H9 (cell line): Measurements from ENCODE around the gene BCL6. TPM values are rescaled to one million over a fixed set of nuclear protein-coding genes. Genes with fewer than 3 reads are reported as not detected.

ENCODE experiments used
- DNase-seq: peaks from one replicate; pipeline ENCODE4 v3.0.0-alpha.2; 2017
- H2AFZ ChIP-seq: one replicate; pipeline ENCODE4 v1.6.1; 2013; ENCODE audit warnings: mild to moderate bottlenecking, low read length, control low read depth, moderate library complexity
- H2AK5ac ChIP-seq: 2 replicates; pipeline ENCODE4 v1.6.1; 2013; ENCODE audit warnings: low read length, control low read depth, mixed read lengths; ENCODE audit not compliant: insufficient read length
- H2BK120ac ChIP-seq: one replicate; pipeline ENCODE4 v1.6.1; 2013; ENCODE audit warnings: low read depth, mild to moderate bottlenecking, low read length, control low read depth, inconsistent platforms; ENCODE audit not compliant: poor library complexity, severe bottlenecking
- H2BK12ac ChIP-seq: 2 replicates; pipeline ENCODE4 v1.6.1; 2013; ENCODE audit warnings: low read length, control low read depth, mixed read lengths, low read depth; ENCODE audit not compliant: insufficient read length
- H2BK15ac ChIP-seq: 2 replicates; pipeline ENCODE4 v1.6.1; 2013; ENCODE audit warnings: low read depth, low read length, control low read depth
- H2BK20ac ChIP-seq: one replicate; pipeline ENCODE4 v1.6.1; 2013; ENCODE audit warnings: low read depth, mild to moderate bottlenecking, low read length, control low read depth, inconsistent platforms; ENCODE audit not compliant: poor library complexity, severe bottlenecking
- H2BK5ac ChIP-seq: 2 replicates; pipeline ENCODE4 v1.6.1; 2013; ENCODE audit warnings: low read length, control low read depth, mixed read lengths; ENCODE audit not compliant: insufficient read length
- H3K14ac ChIP-seq: 2 replicates; pipeline ENCODE4 v1.6.1; 2013; ENCODE audit warnings: low read length, control low read depth; ENCODE audit not compliant: insufficient read depth
- H3K18ac ChIP-seq: 2 replicates; pipeline ENCODE4 v1.6.1; 2013; ENCODE audit warnings: low read depth, mild to moderate bottlenecking, mixed read lengths, low read length, control low read depth; ENCODE audit not compliant: insufficient read length
- H3K23ac ChIP-seq: 2 replicates; pipeline ENCODE4 v1.6.1; 2013; ENCODE audit warnings: low read length, control low read depth, mixed read lengths, low read depth; ENCODE audit not compliant: insufficient read length
- H3K23me2 ChIP-seq: 2 replicates; pipeline ENCODE4 v1.6.1; 2013; ENCODE audit warnings: low read depth, mild to moderate bottlenecking, mixed read lengths, low read length, control low read depth; ENCODE audit not compliant: insufficient read length, poor library complexity, severe bottlenecking
- H3K27ac ChIP-seq: 2 replicates; pipeline ENCODE4 v1.5.1; 2013; ENCODE audit warnings: low read length, control low read depth, mixed read lengths, low read depth; ENCODE audit not compliant: insufficient read length
- H3K27me3 ChIP-seq: 2 replicates; pipeline ENCODE4 v1.6.1; 2013; ENCODE audit warnings: low read length, control low read depth, inconsistent platforms; ENCODE audit not compliant: insufficient read depth
- H3K4ac ChIP-seq: 2 replicates; pipeline ENCODE4 v1.6.1; 2013; ENCODE audit warnings: low read depth, mild to moderate bottlenecking, control low read depth, inconsistent platforms, low read length, moderate library complexity
- H3K4me1 ChIP-seq: 2 replicates; pipeline ENCODE4 v1.6.1; 2013; ENCODE audit warnings: low read length, control low read depth, inconsistent platforms; ENCODE audit not compliant: insufficient read depth
- H3K4me2 ChIP-seq: 2 replicates; pipeline ENCODE4 v1.6.1; 2013; ENCODE audit warnings: low read length, control low read depth, mixed read lengths; ENCODE audit not compliant: insufficient read length, insufficient read depth
- H3K56ac ChIP-seq: 2 replicates; pipeline ENCODE4 v1.6.1; 2013; ENCODE audit warnings: low read depth, mild to moderate bottlenecking, mixed read lengths, low read length, control low read depth; ENCODE audit not compliant: insufficient read length
- H3K79me1 ChIP-seq: 2 replicates; pipeline ENCODE4 v1.6.1; 2013; ENCODE audit warnings: low read depth, mild to moderate bottlenecking, moderate library complexity, low read length, control low read depth, inconsistent platforms; ENCODE audit not compliant: insufficient read depth, poor library complexity, severe bottlenecking
- H3K79me2 ChIP-seq: 2 replicates; pipeline ENCODE4 v1.6.1; 2013; ENCODE audit warnings: low read length, control low read depth, inconsistent platforms; ENCODE audit not compliant: insufficient read depth
- H3K9ac ChIP-seq: 2 replicates; pipeline ENCODE4 v1.6.1; 2013; ENCODE audit warnings: low read length, control low read depth, mixed read lengths; ENCODE audit not compliant: insufficient read length; ENCODE audit errors: extremely low read depth
- H3K9me3 ChIP-seq: one replicate; pipeline ENCODE4 v1.6.1; 2013; ENCODE audit warnings: low read depth, low read length, inconsistent platforms; ENCODE audit not compliant: control insufficient read depth
- H3T11ph ChIP-seq: one replicate; pipeline ENCODE4 v1.6.1; 2013; ENCODE audit warnings: mild to moderate bottlenecking, low read length, control low read depth, inconsistent platforms
- H4K20me1 ChIP-seq: one replicate; pipeline ENCODE4 v1.6.1; 2013; ENCODE audit not compliant: control insufficient read depth, insufficient read length, insufficient read depth
- H4K5ac ChIP-seq: 2 replicates; pipeline ENCODE4 v1.6.1; 2013; ENCODE audit warnings: low read depth, mild to moderate bottlenecking, mixed read lengths, low read length, control low read depth; ENCODE audit not compliant: insufficient read length
- H4K8ac ChIP-seq: replicated peaks from 2 replicates; pipeline ENCODE4 v1.6.1; 2013; ENCODE audit warnings: low read length, control low read depth, mixed read lengths, low read depth; ENCODE audit not compliant: insufficient read length
- H4K91ac ChIP-seq: 2 replicates; pipeline ENCODE4 v1.6.1; 2013; ENCODE audit warnings: low read depth, mild to moderate bottlenecking, moderate library complexity, mixed read lengths, low read length, control low read depth; ENCODE audit not compliant: insufficient read length
- H3K27ac Mint-ChIP-seq, 3 experiments: 2 replicates in 2 of 3; 3 replicates in 1 of 3; pipeline ENCODE4 v1.8.0; 2020 to 2021; ENCODE audit warnings: mixed read lengths in 3 of 3, mild to moderate bottlenecking in 1 of 3, moderate library complexity in 1 of 3
- H3K27me3 Mint-ChIP-seq: 2 replicates; pipeline ENCODE4 v1.8.0; 2021; ENCODE audit warnings: low read depth, mild to moderate bottlenecking, moderate library complexity, mixed read lengths
- H3K36me3 Mint-ChIP-seq, 3 experiments: 2 replicates in 2 of 3; 3 replicates in 1 of 3; pipeline ENCODE4 v1.8.0; 2020 to 2021; ENCODE audit warnings: low read depth in 3 of 3, mixed read lengths in 3 of 3; ENCODE audit not compliant: insufficient read depth in 1 of 3
- H3K4me1 Mint-ChIP-seq, 2 experiments: 2 replicates each; pipeline ENCODE4 v1.8.0; 2020; ENCODE audit warnings: mixed read lengths in 2 of 2
- H3K4me3 Mint-ChIP-seq, 2 experiments: 2 replicates in 1 of 2; 3 replicates in 1 of 2; pipeline ENCODE4 v1.8.0; 2020 to 2021; ENCODE audit warnings: mild to moderate bottlenecking in 2 of 2, mixed read lengths in 2 of 2, moderate library complexity in 1 of 2
- H3K9me3 Mint-ChIP-seq, 2 experiments: 2 replicates in 1 of 2; 3 replicates in 1 of 2; pipeline ENCODE4 v1.8.0; 2020; ENCODE audit warnings: mild to moderate bottlenecking in 2 of 2, mixed read lengths in 2 of 2, moderate library complexity in 1 of 2
- CTCF ChIP-seq: fragments of 200-600 bp; sonication (generic); conservative IDR thresholded peaks from 3 replicates; pipeline ENCODE4 v1.8.0; 2021; ENCODE audit warnings: antibody characterized with exemption, mild to moderate bottlenecking
- WGBS: extraction: QIAGEN DNeasy Blood & Tissue Kit; methylation state at CpG from one replicate; pipeline ENCODE4 v1.1.7; 2013; ENCODE audit warnings: missing lambda C conversion rate, low lambda C conversion rate, mixed read lengths; ENCODE audit not compliant: insufficient read length; ENCODE audit errors: extremely low coverage; 5-methylcytosine and 5-hydroxymethylcytosine counted together
- total RNA-seq: library from RNA; stranded (reverse); gene quantifications from 2 replicates; pipeline ENCODE4 v1.2.1, GENCODE V29; 2021

BCL6 gene
- total RNA-seq, 1 experiment from 2014 or later: 3.4 TPM

GRCh38 chr3:187762792-187763191, 17.5 kb upstream of the BCL6 start:
- no peak overlapping the region for H3K4ac ChIP-seq
- H2BK15ac ChIP-seq: no peak overlapping the region
- no peaks in the 10 kb centered on the region for H4K20me1 ChIP-seq
- no peak overlapping the region for H4K91ac ChIP-seq
- H3K9me3 Mint-ChIP-seq: no peaks in the 10 kb centered on the region
- H3K4me1 ChIP-seq: no peaks in the 10 kb centered on the region
- H2AK5ac ChIP-seq: no peak overlapping the region
- no peak overlapping the region for H2AFZ ChIP-seq
- no peaks in the 10 kb centered on the region for H3K23me2 ChIP-seq
- no peak overlapping the region for H3K23ac ChIP-seq
- H3K4me2 ChIP-seq: no peak overlapping the region
- H3K79me1 ChIP-seq: no peaks in the 10 kb centered on the region
- H3K18ac ChIP-seq: no peak overlapping the region
- DNase-seq: no peak
- no peak overlapping the region for H3K27ac ChIP-seq
- H3K14ac ChIP-seq: no peak overlapping the region
- H3K4me3 Mint-ChIP-seq: no peak overlapping the region
- no peak for TF ChIP-seq CTCF
- H2BK5ac ChIP-seq: no peak overlapping the region
- H3K27ac Mint-ChIP-seq: no peak overlapping the region
- H3K56ac ChIP-seq: no peak overlapping the region
- H2BK12ac ChIP-seq: no peak overlapping the region
- H3T11ph ChIP-seq: no peak overlapping the region
- no peak overlapping the region for H4K5ac ChIP-seq
- no peak overlapping the region for H4K8ac ChIP-seq
- H2BK20ac ChIP-seq: no peak overlapping the region
- H3K27me3 ChIP-seq: no peaks in the 10 kb centered on the region; the same call in 1 of the 2 replicates
- no peaks in the 10 kb centered on the region for H3K9me3 ChIP-seq
- no peak overlapping the region for H2BK120ac ChIP-seq
- no CpG with 5 or more reads among the region's 2 CpGs for WGBS
- H3K9ac ChIP-seq: no peak overlapping the region
- H3K4me1 Mint-ChIP-seq: peaks cover 10 to 26% of the 10 kb centered on the region in 2 experiments
- H3K36me3 Mint-ChIP-seq: no peaks in the 10 kb centered on the region
- no peaks in the 10 kb centered on the region for H3K79me2 ChIP-seq
- peaks cover 2% of the 10 kb centered on the region; the same call in 1 of the 2 replicates for H3K27me3 Mint-ChIP-seq
